Astrocyte of the spinal cord (primary cell): ENCODE results near the gene PRRX2.

Experiments used
- DNase-seq: peaks from one replicate; pipeline ENCODE4 v3.0.0; 2011; ENCODE audit warnings: low read depth, low spot score
- H3K4me3 ChIP-seq: 2 replicates; pipeline ENCODE4 v1.5.1; 2011; ENCODE audit warnings: low read depth, mild to moderate bottlenecking, low read length, moderate library complexity
- CTCF ChIP-seq: IDR thresholded peaks from 2 replicates; pipeline ENCODE4 v1.5.1; 2012; ENCODE audit warnings: low read depth, mild to moderate bottlenecking, low read length, inconsistent platforms
- in situ Hi-C: cut with HindIII; loops from 2 replicates; pipeline ENCODE4 v1.10.0; 2017; ENCODE audit warnings: low sequenced_read_pairs

PRRX2 gene

GRCh38 chr9:129709438-129710168 lies 44.2 kb downstream of the PRRX2 start:
- DNase-seq: no peak
- no peak overlapping the region for H3K4me3 ChIP-seq
- no peak for TF ChIP-seq CTCF
- in situ Hi-C loops: no loop called here

- TF ChIP-seq CTCF: no peak
- no peak for DNase-seq
- in situ Hi-C loops: no loop called here
- no peak overlapping the region for H3K4me3 ChIP-seq
Measured at GRCh38 chr9:129710169-129710453, 44.7 kb downstream of the PRRX2 start.

GRCh38 chr9:129712634-129713401 lies 47.4 kb downstream of the PRRX2 start:
- in situ Hi-C loops: no loop called here
- no peak overlapping the region for H3K4me3 ChIP-seq
- TF ChIP-seq CTCF: no peak
- DNase-seq: peak; percentile 70

GRCh38 chr9:129713402-129713679 lies 47.9 kb downstream of the PRRX2 start:
- in situ Hi-C loops: no loop called here
- TF ChIP-seq CTCF: no peak
- no peak for DNase-seq
- H3K4me3 ChIP-seq: no peak overlapping the region

- no peak for DNase-seq
- TF ChIP-seq CTCF: no peak
- H3K4me3 ChIP-seq: no peak overlapping the region
- in situ Hi-C loops: no loop called here
Measured at GRCh38 chr9:129714511-129715061, 49.1 kb downstream of the PRRX2 start.

GRCh38 chr9:129716091-129716490 lies 50.6 kb downstream of the PRRX2 start:
- in situ Hi-C loops: no loop called here
- DNase-seq: no peak
- no peak for TF ChIP-seq CTCF
- no peak overlapping the region for H3K4me3 ChIP-seq
